ENCODE data around the gene SNX33. TPM values are rescaled to one million over a fixed set of nuclear protein-coding genes. Genes with fewer than 3 reads are reported as not detected.

Gene SNX33
- total and polyA plus RNA-seq, 7 donors = 3.5 to 8.0 (median 3.9) TPM

DNA sequence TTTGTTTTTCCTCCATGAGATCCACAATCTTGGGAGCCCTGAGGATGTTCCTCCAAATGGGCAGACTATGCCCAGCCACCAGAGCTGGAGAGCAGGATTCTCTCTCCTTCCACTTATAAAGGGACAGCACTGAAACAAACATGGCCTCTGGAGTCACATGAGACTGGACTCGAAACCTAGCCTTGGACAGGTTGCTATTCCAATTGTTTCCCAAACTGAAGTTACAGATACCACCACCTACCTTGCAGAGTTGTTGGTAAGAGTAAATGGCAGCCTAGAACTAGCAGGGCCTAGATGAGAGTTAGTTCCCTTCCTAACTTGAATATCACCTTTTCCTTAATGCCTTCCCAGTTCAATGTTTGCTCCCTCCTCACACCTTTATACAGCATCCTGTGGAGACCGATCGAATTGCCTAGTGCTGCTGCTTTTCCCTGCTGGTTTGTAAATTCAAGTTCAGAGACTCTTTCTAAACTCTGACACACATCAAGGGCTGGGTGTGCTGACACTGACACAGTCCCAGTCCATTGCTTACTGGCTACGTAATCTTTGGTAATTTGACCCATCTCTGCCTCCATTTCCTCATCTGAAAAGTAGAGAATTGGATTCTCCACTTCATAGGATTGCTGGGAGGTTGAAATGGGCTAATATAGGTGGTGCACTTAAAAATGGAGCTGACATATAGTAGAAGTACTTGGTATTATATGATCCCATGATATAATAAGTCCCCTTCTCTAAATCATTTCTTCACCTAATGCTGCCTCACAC is 10.3 kb upstream of the SNX33 start:
- DNase-seq (no peak), ATAC-seq (no peak)
- Histone ChIP-seq H3K27ac (peak overlapping the region; percentile 96), H3K4me1 (peaks cover 23% of the 10 kb centered on the region), H3K9me3 (no peaks in the 10 kb centered on the region), H3K4me3 (peak overlapping the region; percentile 94), H3K27me3 (ENCODE audit: insufficient read depth in 3 of 3, low read length in 2 of 3) (no peaks in the 10 kb centered on the region), H3K36me3 (ENCODE audit: insufficient read depth in 1 of 2, low read depth in 1 of 2) (no peaks in the 10 kb centered on the region)
- 58 to 61% (median 60%) methylated on average over 4 of the region's 4 CpGs for WGBS, 3 donors
- TF ChIP-seq CTCF (IDR thresholded peaks at IDR 0.05) = no peak
- intact Hi-C loops (cut with DNase I) = loop anchor here in 1 of 2 donors (2.0 to 5.0 kb wide), 3 partner anchors 47 to 270 kb away; partner anchors contain the start of gene MAN2C1

GRCh38 chr15:75639191-75639708 is 8.5 kb upstream of the SNX33 start:
- intact Hi-C loops (cut with DNase I) = loop anchor here in 1 of 2 donors (2.0 to 5.0 kb wide), 3 partner anchors 46 to 272 kb away; partner anchors contain the start of gene MAN2C1
- H3K4me3 ChIP-seq = peak overlapping the region; percentile 94
- no peaks in the 10 kb centered on the region for H3K36me3 ChIP-seq (ENCODE audit: insufficient read depth in 1 of 2, low read depth in 1 of 2)
- ATAC-seq = no peak
- TF ChIP-seq CTCF (IDR thresholded peaks at IDR 0.05) = no peak
- peak overlapping the region; percentile 96 for H3K27ac ChIP-seq
- peaks cover 23% of the 10 kb centered on the region for H3K4me1 ChIP-seq
- no peaks in the 10 kb centered on the region for H3K9me3 ChIP-seq
- no peak for DNase-seq
- H3K27me3 ChIP-seq (ENCODE audit: insufficient read depth in 3 of 3, low read length in 2 of 3) = no peaks in the 10 kb centered on the region
- WGBS, 3 donors = 1 to 2% (median 2%) methylated on average over 16 of the region's 16 CpGs

GRCh38 chr15:75639709-75640482 is 7.8 kb upstream of the SNX33 start, which contains the start of gene IMP3:
IMP3 (minus strand) TSS chr15:75640224; CDS start chr15:75640168, 56 bp downstream.
- intact Hi-C loops (cut with DNase I) = loop anchor here in 1 of 2 donors (2.0 to 5.0 kb wide), 3 partner anchors 45 to 273 kb away; partner anchors contain the start of gene MAN2C1
- ATAC-seq (peak; percentile 94 to 98 (median 96)), DNase-seq (peak; percentile 94 to 97)
- Histone ChIP-seq H3K4me3 (peak within 1 kb of the TSS; percentile 94), H3K4me1 (peaks cover 23% of the 10 kb centered on the region), H3K27me3 (ENCODE audit: insufficient read depth in 3 of 3, low read length in 2 of 3) (no peaks in the 10 kb centered on the region), H3K27ac (peak within 1 kb of the TSS; percentile 96), H3K9me3 (no peaks in the 10 kb centered on the region), H3K36me3 (ENCODE audit: insufficient read depth in 1 of 2, low read depth in 1 of 2) (no peaks in the 10 kb centered on the region)
- no peak for TF ChIP-seq CTCF (IDR thresholded peaks at IDR 0.05)
- 0 to 1% (median 0%) methylated on average over 68 to 83 of the region's 83 CpGs for WGBS, 3 donors

DNA sequence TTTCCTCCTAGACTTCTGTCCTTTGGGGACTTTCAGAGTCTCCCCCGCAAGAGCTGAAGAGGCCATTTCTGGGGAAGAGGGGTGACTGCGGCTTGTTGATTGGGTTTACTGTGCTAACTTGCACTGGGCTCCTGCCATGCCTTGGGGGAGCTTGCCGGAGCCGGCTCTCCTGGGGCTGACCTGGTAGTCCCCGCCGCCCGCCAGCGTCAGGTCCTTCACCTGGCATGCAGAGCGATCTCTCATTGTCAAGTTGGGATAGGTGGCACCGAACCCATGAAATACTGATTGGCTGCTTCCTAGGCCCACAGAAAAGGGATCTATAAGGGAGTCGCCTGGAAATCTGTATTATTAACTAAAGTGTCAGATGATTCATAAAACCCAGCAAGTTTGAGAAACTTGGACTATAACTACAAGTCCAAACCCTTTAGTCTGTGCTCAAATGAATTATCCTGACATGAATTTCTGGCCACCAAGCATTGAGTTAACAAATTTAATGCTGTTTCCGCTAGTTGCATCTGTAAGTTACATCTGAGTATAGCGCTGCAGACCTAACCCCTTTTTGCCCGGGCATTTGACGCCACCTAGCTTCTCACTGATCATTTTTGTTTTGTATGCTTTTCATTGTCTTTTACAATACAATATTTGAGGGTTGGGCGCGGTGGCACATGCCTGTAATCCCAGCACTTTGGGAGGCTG is 7.1 kb upstream of the SNX33 start:
- DNase-seq = no peak
- WGBS, 3 donors = 10 to 12% (median 12%) methylated on average over 17 of the region's 17 CpGs
- H3K36me3 ChIP-seq (ENCODE audit: insufficient read depth in 1 of 2, low read depth in 1 of 2) = no peaks in the 10 kb centered on the region
- peak overlapping the region; percentile 94 for H3K4me3 ChIP-seq
- intact Hi-C loops (cut with DNase I) = no loop called here
- no peaks in the 10 kb centered on the region for H3K9me3 ChIP-seq
- no peak for TF ChIP-seq CTCF (IDR thresholded peaks at IDR 0.05)
- H3K4me1 ChIP-seq = peaks cover 19% of the 10 kb centered on the region
- no peaks in the 10 kb centered on the region for H3K27me3 ChIP-seq (ENCODE audit: insufficient read depth in 3 of 3, low read length in 2 of 3)
- H3K27ac ChIP-seq = peak overlapping the region; percentile 96
- peak; percentile 17 to 38 (median 26) for ATAC-seq

All from psoas muscle (tissue), 8 donors.